Measurements from ENCODE around the gene MYO3B.
"Not testable (repeated sequence)": the region's sequence is repeated elsewhere in the genome, so short reads cannot be mapped to it uniquely, and the experiment has no call there.

The MYO3B gene

GRCh38 chr2:170344663-170345346 is 166.9 kb downstream of the MYO3B start:
- no peak for DNase-seq

- DNase-seq = no peak
These were observed 167.7 kb downstream of the MYO3B start for GRCh38 chr2:170345607-170346006.

GRCh38 chr2:170349269-170349668 is 171.3 kb downstream of the MYO3B start:
- DNase-seq = not testable (repeated sequence)

GRCh38 chr2:170350929-170351826 is 173.2 kb downstream of the MYO3B start:
- DNase-seq = no peak

GRCh38 chr2:170353723-170354122 is 175.8 kb downstream of the MYO3B start:
- no peak for DNase-seq

- DNase-seq = no peak
These were observed 176.4 kb downstream of the MYO3B start for GRCh38 chr2:170354388-170354787.

GRCh38 chr2:170354855-170355780 is 177.2 kb downstream of the MYO3B start:
- no peak for DNase-seq

GRCh38 chr2:170359466-170359865 is 181.5 kb downstream of the MYO3B start:
- no peak for DNase-seq

- no peak for DNase-seq
These were observed 182.7 kb downstream of the MYO3B start for GRCh38 chr2:170360546-170361089.

GRCh38 chr2:170361090-170361936 is 183.4 kb downstream of the MYO3B start:
- DNase-seq = peak; percentile 19

- no peak for DNase-seq
These were observed 184.4 kb downstream of the MYO3B start for GRCh38 chr2:170362313-170362870.

GRCh38 chr2:170362871-170363631 is 185.1 kb downstream of the MYO3B start:
- DNase-seq = no peak

- DNase-seq = no peak
These were observed 187.1 kb downstream of the MYO3B start for GRCh38 chr2:170365003-170365402.

GRCh38 chr2:170365686-170366085 is 187.7 kb downstream of the MYO3B start:
- DNase-seq = no peak

GRCh38 chr2:170368370-170368769 is 190.4 kb downstream of the MYO3B start:
- DNase-seq = no peak

- DNase-seq = no peak
These were observed 191.3 kb downstream of the MYO3B start for GRCh38 chr2:170369228-170369627.

- DNase-seq = no peak
These were observed 191.9 kb downstream of the MYO3B start for GRCh38 chr2:170369894-170370293.

GRCh38 chr2:170371231-170371998 is 193.5 kb downstream of the MYO3B start:
- no peak for DNase-seq

GRCh38 chr2:170375192-170375591 is 197.2 kb downstream of the MYO3B start:
- no peak for DNase-seq

Measured in activated CD4-positive, alpha-beta T cell treated with anti-CD3 and anti-CD28 coated beads for 1 hour (primary cell).